Gastrocnemius medialis (tissue), 4 donors: ENCODE data around the gene TMEM54.

Source experiments
- POLR2A ChIP-seq, 2 donors: fragments of 450-650 bp; IDR thresholded peaks; one replicate each; pipeline ENCODE4 v1.6.1; 2017; ENCODE audit warnings: antibody characterized with exemption in 2 of 2, mild to moderate bottlenecking in 2 of 2, moderate library complexity in 2 of 2
- TF ChIP-seq, protein P1 (sequence below), 5 experiments: fragments of 450-650 bp in 3 of 5; fragments of 200-600 bp in 2 of 5; sonication (generic) in 2 of 5; IDR thresholded peaks in 4 of 5; conservative IDR thresholded peaks in 1 of 5; 1 replicate in 4 of 5; 2 replicates in 1 of 5; pipeline ENCODE4 v1.5.1; 2016 to 2019; ENCODE audit warnings: antibody characterized with exemption in 5 of 5, mild to moderate bottlenecking in 3 of 5, moderate library complexity in 3 of 5

DNA sequence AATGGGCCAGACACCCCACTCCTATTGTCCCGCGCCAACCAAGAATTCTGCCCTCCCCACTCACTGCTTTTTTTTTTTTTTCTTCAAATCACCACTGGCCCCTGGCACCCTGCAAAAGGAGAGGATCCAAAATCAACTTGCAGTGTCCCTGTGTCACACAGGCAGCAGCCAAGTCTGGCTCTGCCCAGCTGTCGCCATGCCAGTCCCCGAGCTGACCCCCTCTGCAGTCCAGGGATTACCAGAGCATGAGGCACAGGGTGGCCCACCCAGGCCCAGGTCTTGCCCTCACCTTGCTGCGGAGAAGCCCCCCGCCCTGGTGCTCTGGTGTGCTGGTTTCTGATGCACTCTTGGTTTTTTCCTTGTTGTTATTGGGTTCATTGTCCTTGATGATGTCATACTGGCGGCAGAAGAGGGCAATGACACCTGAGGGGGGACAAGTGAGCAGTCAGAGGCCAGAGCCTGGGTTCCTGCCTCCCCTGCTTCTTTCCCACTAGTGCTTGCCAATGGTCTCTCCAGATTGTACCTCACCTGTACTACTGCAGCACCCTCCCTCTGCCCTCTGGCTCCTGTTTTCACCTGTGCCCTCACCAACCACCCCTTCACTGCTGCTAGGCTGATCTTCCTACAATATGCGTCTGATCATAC is 36.7 kb downstream of the TMEM54 start:
- TF ChIP-seq, protein P1, sequence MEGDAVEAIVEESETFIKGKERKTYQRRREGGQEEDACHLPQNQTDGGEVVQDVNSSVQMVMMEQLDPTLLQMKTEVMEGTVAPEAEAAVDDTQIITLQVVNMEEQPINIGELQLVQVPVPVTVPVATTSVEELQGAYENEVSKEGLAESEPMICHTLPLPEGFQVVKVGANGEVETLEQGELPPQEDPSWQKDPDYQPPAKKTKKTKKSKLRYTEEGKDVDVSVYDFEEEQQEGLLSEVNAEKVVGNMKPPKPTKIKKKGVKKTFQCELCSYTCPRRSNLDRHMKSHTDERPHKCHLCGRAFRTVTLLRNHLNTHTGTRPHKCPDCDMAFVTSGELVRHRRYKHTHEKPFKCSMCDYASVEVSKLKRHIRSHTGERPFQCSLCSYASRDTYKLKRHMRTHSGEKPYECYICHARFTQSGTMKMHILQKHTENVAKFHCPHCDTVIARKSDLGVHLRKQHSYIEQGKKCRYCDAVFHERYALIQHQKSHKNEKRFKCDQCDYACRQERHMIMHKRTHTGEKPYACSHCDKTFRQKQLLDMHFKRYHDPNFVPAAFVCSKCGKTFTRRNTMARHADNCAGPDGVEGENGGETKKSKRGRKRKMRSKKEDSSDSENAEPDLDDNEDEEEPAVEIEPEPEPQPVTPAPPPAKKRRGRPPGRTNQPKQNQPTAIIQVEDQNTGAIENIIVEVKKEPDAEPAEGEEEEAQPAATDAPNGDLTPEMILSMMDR (IDR thresholded peaks at IDR 0.05 in 4 of 5, conservative IDR thresholded peaks at IDR 0.05 in 1 of 5): no peak
- TF ChIP-seq POLR2A (IDR thresholded peaks at IDR 0.05): no peak
